T-helper 1 cell (primary cell): ENCODE measurements around the gene PLEKHO1.
A peak's percentile ranks its signal among the peaks of the same experiment; 100 is the strongest.

Source experiments
- DNase-seq, 5 donors: peaks; one replicate each; pipeline ENCODE4 v3.0.0-alpha.2; 2012 to 2020

Gene PLEKHO1

DNA sequence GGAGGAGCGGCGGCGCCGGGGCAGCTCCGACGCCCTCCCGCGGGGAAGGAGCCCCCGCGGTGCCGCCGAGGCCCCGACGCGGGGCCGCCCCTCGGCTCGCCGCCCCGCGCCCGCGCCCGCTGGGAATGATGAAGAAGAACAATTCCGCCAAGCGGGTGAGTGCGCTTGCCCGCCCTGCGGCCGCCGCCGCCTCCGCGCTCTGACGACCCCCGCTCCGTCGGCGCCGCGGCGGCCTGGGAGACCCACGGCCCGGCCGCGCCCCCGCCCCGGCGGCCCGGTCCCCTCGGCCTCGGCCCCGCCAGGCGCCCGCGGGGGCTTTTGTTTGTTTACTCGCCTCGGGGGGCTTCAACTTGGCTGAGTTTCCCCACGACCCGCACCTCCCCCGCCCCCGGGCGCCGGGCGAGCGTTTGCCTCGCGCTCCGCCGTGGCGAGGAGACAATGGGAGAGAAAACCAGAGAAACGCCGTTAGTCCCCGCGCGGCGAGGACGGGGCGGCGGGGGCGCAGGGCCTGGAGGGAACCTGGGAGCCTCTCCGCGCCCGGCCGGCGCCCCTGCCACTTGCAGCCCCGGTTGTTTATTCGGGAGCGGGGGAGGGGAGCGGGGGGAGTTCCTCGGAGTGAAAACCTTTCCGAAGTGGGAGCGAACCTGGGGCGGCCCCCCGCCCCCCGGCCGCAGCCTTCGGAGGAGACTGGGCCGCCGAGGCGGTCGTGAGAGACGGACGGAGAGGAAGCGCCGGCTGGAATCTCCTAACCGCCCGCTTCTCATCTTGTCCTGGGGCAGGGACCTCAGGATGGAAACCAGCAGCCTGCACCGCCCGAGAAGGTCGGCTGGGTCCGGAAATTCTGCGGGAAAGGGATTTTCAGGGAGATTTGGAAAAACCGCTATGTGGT lies 661 bp downstream of the PLEKHO1 start:
- DNase-seq = peak in 2 of 5 donors; percentile 20 to 23

GRCh38 chr1:150151291-150152181 lies 1.8 kb downstream of the PLEKHO1 start:
- DNase-seq = peak; percentile 43 to 85 (median 58)

GRCh38 chr1:150152182-150152536 lies 2.4 kb downstream of the PLEKHO1 start:
- DNase-seq = peak in 1 of 5 donors; percentile 28

DNA sequence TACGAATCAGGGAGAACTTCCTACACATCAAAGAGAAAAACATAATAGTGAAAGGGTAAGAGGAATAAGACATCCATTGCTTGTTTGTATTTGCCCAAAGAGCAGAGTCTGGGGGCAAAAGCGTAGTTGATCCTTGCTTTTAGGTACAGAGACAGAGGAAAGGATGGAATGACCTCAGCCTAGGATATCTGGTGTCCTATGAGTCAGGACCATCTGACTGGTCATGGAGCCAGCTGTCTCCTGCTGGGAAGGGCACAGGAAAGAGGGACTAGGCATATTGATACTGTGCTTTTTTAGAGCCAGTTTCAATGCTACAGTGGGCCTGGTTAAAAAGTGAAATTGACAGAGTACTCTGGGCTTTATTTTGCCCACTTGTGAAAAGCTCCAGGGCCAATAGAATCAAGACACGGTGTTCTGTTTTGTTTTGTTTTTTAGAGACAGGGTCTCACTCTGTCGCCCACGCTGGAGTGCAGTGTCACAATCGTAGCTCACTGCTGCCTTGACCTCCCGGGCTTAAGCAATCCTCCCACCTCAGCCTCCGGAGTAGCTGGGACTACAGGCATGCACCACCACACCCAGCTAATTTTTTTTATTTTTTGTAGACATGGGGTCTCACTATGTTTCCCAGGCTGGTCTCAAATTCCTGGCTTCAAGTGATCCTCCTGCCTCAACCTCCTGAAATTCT lies 3.2 kb downstream of the PLEKHO1 start:
- DNase-seq = no peak

DNA sequence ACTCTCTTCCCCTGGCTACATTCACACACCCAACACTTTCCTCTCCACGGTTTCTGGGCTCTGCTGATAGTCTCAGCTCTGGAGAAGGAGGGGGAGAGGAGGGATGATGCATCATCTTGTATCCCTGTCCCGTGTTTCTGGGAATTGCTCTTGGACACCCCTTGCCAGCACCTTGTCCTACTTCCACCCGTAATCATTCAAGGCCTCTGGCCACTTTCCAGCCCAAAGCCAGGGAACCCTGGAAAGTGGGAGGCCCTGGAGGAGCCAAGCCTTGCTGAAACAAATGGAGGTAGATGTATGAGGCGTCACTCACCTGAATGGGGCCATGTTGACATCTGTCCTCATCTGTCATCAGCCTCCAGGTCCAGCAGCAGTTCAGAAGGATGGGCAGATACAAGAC lies 4.4 kb downstream of the PLEKHO1 start:
- no peak for DNase-seq

GRCh38 chr1:150155413-150156071 lies 5.8 kb downstream of the PLEKHO1 start:
- no peak for DNase-seq

- no peak for DNase-seq
Measured at GRCh38 chr1:150156868-150157603, 7.3 kb downstream of the PLEKHO1 start.

DNA sequence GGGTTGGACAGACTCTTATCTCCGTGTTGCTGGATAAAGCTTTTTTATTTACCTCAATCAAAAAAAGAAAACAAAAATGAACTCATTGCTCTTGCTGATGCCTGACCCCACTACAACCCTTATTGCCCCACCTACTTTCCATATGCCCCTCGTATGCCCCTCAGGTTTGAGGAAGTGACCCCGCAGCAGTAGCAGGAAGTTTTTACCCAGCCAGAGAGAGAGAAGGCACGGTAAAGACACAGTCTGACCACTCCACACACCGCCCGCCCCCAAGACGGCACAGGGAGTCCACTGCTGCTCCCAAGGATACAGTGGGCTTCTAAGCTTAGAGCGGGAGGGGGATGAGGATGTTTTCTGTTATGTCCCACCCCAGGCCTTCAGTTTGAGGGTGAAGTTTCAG lies 9.8 kb downstream of the PLEKHO1 start:
- DNase-seq = no peak

DNA sequence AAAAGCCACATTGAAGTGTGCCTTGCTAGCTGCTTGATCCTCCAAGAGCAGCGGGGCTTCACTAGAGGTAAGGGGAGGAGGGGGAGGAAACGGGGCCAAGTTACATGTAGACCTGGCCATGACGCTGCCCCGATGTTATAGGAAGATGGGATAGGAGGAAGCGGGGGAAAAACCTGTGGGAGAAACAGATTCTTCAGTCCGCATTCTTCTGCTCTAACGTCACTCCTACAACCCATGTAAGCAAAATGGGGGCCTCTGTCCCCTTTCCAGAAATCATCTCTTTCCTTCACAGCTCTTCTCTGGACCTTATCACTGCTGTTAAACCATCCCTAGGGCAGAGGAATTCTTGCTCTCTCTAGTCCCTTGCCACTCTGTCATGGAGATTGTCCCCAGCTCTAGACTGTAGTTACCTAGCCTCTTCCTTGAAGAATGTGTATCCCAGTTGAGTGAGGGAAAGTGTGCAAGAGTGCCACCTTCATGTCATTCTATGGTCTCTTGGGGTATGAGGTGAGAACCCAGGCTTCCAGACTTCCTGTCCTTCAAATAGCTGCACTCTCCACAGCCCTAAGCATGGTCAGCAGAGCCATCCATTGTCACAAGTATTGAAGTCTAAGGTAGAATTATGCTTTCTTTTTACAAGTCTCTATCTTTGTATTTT lies 11.4 kb downstream of the PLEKHO1 start:
- peak in 1 of 5 donors; percentile 16 for DNase-seq

DNA sequence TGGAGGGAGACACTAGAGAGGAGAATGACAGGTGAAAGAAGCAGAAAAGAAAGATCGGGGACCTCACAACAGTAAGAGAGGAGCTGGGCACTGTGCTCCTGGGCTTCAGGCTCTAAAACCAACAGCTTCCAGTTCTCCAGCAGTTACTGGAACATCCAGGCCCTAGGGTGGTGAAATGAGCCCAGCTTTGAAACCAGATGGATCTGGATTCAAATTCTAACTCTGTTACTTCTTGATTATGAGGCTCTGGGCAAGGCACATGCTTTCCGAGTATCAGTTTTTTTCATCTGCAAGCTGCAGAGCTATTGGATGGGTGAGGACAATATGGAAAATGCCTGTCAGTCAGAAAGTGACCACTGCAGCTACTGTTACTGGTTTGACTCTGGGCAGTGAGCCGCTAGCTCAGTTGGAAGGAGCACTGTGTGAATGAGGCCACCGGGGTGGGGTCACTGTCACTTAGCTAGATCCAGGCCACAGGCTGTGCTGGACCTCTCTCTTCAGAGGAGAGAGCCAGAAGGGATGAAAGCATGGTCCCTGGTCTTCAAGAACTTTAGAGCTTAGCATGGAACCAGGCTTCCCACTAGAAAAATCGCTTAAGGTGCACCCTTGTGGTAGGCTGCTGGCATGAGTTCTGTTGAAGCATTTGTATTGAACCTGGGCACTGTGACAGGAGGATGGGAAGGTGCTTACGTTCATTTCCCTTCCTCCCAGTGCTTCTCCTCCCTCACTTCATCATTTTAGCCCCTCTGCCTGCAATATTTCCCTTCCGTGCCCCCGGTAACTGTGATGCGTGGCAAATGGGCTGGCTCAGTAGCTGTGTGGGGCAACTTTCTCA lies 12.2 kb downstream of the PLEKHO1 start:
- DNase-seq = peak in 1 of 5 donors; percentile 42

- no peak for DNase-seq
Measured at GRCh38 chr1:150162582-150162861, 12.8 kb downstream of the PLEKHO1 start.

GRCh38 chr1:150162862-150163706 lies 13.4 kb downstream of the PLEKHO1 start:
- peak in 1 of 5 donors; percentile 88 for DNase-seq

DNA sequence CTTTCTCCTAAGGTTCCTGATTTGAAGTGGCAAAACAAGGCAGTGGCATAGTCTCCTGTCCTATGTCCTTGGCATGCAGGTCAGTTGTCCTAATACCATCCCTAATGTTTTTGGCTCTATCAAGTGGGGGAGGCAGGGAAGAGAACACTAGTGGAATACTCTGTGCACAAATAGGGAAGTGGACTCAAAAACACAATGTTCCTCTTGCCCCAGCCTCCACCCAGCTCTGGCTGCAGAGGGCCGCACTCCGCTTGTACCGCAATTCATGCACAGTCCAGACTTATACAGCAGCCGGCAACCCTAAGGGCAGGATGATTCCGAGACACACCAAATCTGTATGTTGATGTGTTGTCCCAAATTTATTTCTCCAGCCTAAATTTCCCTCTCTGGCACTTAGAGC lies 14.5 kb downstream of the PLEKHO1 start:
- DNase-seq = no peak

GRCh38 chr1:150164779-150165178 lies 15.1 kb downstream of the PLEKHO1 start:
- DNase-seq = no peak

DNA sequence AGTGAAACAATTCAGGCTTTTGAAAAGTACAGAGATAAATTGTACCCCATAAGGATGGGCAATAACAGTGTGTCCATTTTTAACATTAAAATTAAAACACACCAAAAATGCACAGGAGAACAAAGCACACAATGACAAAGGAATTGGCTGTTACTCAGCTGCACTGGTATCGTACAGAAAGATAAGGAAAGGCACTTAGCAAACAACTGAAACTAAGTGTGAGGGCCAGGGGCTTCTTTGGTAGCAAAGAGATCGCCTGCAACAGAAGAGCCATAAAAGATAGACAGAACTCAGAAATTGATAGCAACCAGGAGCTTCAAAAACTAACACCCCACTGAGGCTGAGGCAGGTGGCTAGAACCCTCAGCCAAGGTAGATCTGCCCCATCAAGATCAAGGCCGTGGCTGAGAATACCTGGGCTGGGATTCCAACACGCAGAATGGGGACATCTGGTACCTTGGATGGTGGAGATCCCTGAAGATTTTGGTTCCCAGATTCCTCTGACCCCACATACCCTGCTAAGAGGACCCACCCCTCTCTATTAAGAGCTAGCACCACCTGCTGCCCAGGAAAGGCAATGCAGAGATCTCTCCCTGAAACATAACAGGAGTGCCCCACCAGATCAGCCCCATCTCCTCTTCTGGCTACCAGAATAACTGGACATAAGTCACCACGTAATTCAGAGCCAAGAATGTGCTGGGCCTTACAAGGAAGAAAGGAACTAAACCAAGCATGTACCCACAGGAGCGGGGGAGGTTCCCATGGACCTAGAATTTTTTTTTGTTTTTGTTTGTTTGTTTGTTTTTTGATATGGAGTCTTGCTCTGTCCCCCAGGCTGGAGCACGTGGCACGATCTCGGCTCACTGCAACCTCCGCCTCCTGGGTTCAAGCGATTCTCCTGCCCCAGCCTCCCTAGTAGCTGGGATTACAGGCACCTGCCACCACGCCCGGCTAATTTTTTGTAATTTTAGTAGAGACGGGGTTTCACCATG lies 16.2 kb downstream of the PLEKHO1 start:
- peak in 4 of 5 donors; percentile 23 to 52 (median 35) for DNase-seq

DNA sequence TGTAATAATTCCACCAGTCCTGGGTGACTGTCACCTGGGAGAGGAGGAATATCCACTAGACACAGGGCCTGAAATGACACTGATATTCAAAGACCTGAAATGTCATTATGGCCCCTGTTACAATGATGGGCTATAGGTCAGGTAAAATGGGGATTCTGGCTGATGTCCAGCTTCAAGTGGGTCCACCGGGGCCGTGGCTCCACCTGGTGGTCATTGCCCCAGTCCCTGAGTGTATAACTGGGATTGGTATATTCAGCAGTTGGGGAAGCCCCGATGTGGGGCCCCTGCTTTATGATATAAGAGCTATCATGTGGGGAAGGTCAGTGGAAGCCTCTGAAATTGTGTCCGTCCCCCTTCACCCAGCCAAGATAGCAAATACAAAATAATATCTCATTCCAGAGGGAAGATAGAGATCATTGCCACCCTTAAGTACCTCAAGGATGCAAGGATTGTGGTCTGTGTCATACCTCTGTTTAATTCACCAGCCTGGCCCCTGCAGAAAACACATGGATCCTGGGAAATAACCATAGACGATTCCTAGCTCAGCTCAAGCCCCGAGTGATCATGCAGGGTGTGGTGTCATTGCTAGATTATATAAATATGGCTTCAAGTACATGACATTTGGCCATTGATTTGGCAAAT lies 19.4 kb downstream of the PLEKHO1 start:
- DNase-seq = peak; percentile 25 to 52 (median 30)

GRCh38 chr1:150171801-150172200 lies 22.1 kb downstream of the PLEKHO1 start:
- no peak for DNase-seq

- DNase-seq = no peak
Measured at GRCh38 chr1:150173141-150173585, 23.4 kb downstream of the PLEKHO1 start.
